Natural killer cell (primary cell): Measurements from ENCODE around the gene FBXL7. TPM values are rescaled to one million over a fixed set of nuclear protein-coding genes. Genes with fewer than 3 reads are reported as not detected.

Source experiments
- ATAC-seq, 3 donors: fragments of 150-1000 bp in 2 of 3; fragments of 200-7000 bp in 1 of 3; cut with Tn5 transposase; 1 replicate in 1 of 3; 2 replicates in 2 of 3; pipeline ENCODE4 v1.10.0; 2021; ENCODE audit warnings: mild to moderate bottlenecking in 2 of 3, moderate library complexity in 2 of 3
- DNase-seq, 2 donors: peaks; one replicate each; pipeline versions ENCODE4 v3.0.0 to v3.0.0-alpha.2; 2013 to 2021; ENCODE audit warnings: mixed read lengths in 1 of 2
- H3K27ac ChIP-seq: one replicate; pipeline ENCODE4 v1.5.1; 2013; ENCODE audit warnings: mild to moderate bottlenecking, low read length
- H3K27me3 ChIP-seq: one replicate; pipeline ENCODE4 v1.6.1; 2013; ENCODE audit warnings: low read length; ENCODE audit not compliant: control insufficient read depth, insufficient read depth
- H3K36me3 ChIP-seq: one replicate; pipeline ENCODE4 v1.6.1; 2013; ENCODE audit warnings: low read length; ENCODE audit not compliant: control insufficient read depth, insufficient read depth
- H3K4me1 ChIP-seq: one replicate; pipeline ENCODE4 v1.6.1; 2013; ENCODE audit warnings: low read length; ENCODE audit not compliant: control insufficient read depth, insufficient read depth
- H3K4me3 ChIP-seq: one replicate; pipeline ENCODE4 v1.5.1; 2013; ENCODE audit warnings: low read length
- H3K9me3 ChIP-seq: one replicate; pipeline ENCODE4 v1.6.1; 2013; ENCODE audit warnings: low read length; ENCODE audit not compliant: control insufficient read depth, insufficient read depth
- H3K27ac Mint-ChIP-seq, 2 donors: one replicate each; pipeline ENCODE4 v1.8.0; 2022; ENCODE audit warnings: mild to moderate bottlenecking in 2 of 2, mixed read lengths in 2 of 2, moderate library complexity in 1 of 2
- H3K27me3 Mint-ChIP-seq, 2 donors: one replicate each; pipeline ENCODE4 v1.8.0; 2022; ENCODE audit warnings: low read depth in 2 of 2, mixed read lengths in 2 of 2
- H3K36me3 Mint-ChIP-seq: one replicate; pipeline ENCODE4 v1.8.0; 2022; ENCODE audit warnings: mixed read lengths
- H3K4me1 Mint-ChIP-seq, 2 donors: one replicate each; pipeline ENCODE4 v1.8.0; 2022; ENCODE audit warnings: mixed read lengths in 2 of 2
- H3K4me3 Mint-ChIP-seq: one replicate; pipeline ENCODE4 v1.8.0; 2022; ENCODE audit warnings: mild to moderate bottlenecking, moderate library complexity, mixed read lengths
- H3K9me3 Mint-ChIP-seq, 2 donors: one replicate each; pipeline ENCODE4 v1.8.0; 2022; ENCODE audit warnings: mixed read lengths in 2 of 2
- CTCF ChIP-seq: fragments of 200-600 bp; IDR thresholded peaks from one replicate; pipeline ENCODE4 v1.8.0; 2022; ENCODE audit warnings: antibody characterized with exemption
- WGBS: methylation state at CpG from one replicate; pipeline ENCODE4 v1.1.7; 2013; ENCODE audit warnings: missing lambda C conversion rate; ENCODE audit not compliant: insufficient coverage; 5-methylcytosine and 5-hydroxymethylcytosine counted together
- intact Hi-C: fragments of 100-400 bp; cut with micrococcal nuclease; formaldehyde crosslinking; loops from one replicate; pipeline ENCODE4 v1.14.2; 2022
- total RNA-seq, 4 donors: library from RNA; stranded (reverse); fragments of 120-200 nt in 1 of 4; gene quantifications; one replicate each; pipeline versions ENCODE4 v1.2.3 to v1.2.4, GENCODE V29; 2013 to 2022

Gene FBXL7
- total RNA-seq, 3 donors from 2014 or later (not counting 1 experiment from before 2014, with no cell fraction given): not detected

- Mint-ChIP-seq H3K36me3 (no peaks in the 10 kb centered on the region), H3K27me3 (no peaks in the 10 kb centered on the region), H3K4me3 (no peak overlapping the region), H3K9me3 (peaks cover 5 to 8% of the 10 kb centered on the region in 2 donors), H3K27ac (no peak overlapping the region), H3K4me1 (no peaks in the 10 kb centered on the region)
- TF ChIP-seq CTCF: no peak
- 85% methylated on average over 5 of the region's 6 CpGs for WGBS
- Histone ChIP-seq H3K27ac (no peak overlapping the region), H3K27me3 (no peaks in the 10 kb centered on the region), H3K9me3 (peaks cover 6% of the 10 kb centered on the region), H3K4me1 (no peaks in the 10 kb centered on the region), H3K36me3 (no peaks in the 10 kb centered on the region), H3K4me3 (no peak overlapping the region)
- DNase-seq (no peak), ATAC-seq (no peak)
- intact Hi-C loops: no loop called here
Observed at GRCh38 chr5:15956622-15957021, 456.6 kb downstream of the FBXL7 start.

- peaks cover 3% of the 10 kb centered on the region for H3K9me3 ChIP-seq
- H3K4me3 Mint-ChIP-seq: no peak overlapping the region
- H3K27ac Mint-ChIP-seq: no peak overlapping the region
- H3K4me3 ChIP-seq: no peak overlapping the region
- H3K27me3 Mint-ChIP-seq: no peaks in the 10 kb centered on the region
- H3K36me3 Mint-ChIP-seq: no peaks in the 10 kb centered on the region
- H3K9me3 Mint-ChIP-seq: peaks cover 5 to 7% of the 10 kb centered on the region in 2 donors
- H3K4me1 ChIP-seq: no peaks in the 10 kb centered on the region
- WGBS: 69% methylated on average over 5 of the region's 5 CpGs
- no peak for ATAC-seq
- no peak for DNase-seq
- H3K27me3 ChIP-seq: no peaks in the 10 kb centered on the region
- no peaks in the 10 kb centered on the region for H3K36me3 ChIP-seq
- no peak for TF ChIP-seq CTCF
- H3K27ac ChIP-seq: no peak overlapping the region
- intact Hi-C loops: no loop called here
- H3K4me1 Mint-ChIP-seq: no peaks in the 10 kb centered on the region
Observed at GRCh38 chr5:15957124-15957523, 457.1 kb downstream of the FBXL7 start.

- no peak overlapping the region for H3K27ac ChIP-seq
- no peaks in the 10 kb centered on the region for H3K27me3 ChIP-seq
- H3K4me3 ChIP-seq: no peak overlapping the region
- no peak for TF ChIP-seq CTCF
- H3K36me3 ChIP-seq: no peaks in the 10 kb centered on the region
- H3K9me3 Mint-ChIP-seq: peaks cover 8 to 9% of the 10 kb centered on the region in 2 donors
- H3K27me3 Mint-ChIP-seq: no peaks in the 10 kb centered on the region
- no peak overlapping the region for H3K27ac Mint-ChIP-seq
- no peaks in the 10 kb centered on the region for H3K4me1 Mint-ChIP-seq
- WGBS: 88% methylated on average over 6 of the region's 7 CpGs
- no peaks in the 10 kb centered on the region for H3K36me3 Mint-ChIP-seq
- no peak for DNase-seq
- H3K9me3 ChIP-seq: peaks cover 3% of the 10 kb centered on the region
- no peak for ATAC-seq
- intact Hi-C loops: no loop called here
- no peaks in the 10 kb centered on the region for H3K4me1 ChIP-seq
- no peak overlapping the region for H3K4me3 Mint-ChIP-seq
Observed at GRCh38 chr5:15959370-15960164, 459.6 kb downstream of the FBXL7 start.
